Adrenal gland (tissue), 5 donors: ENCODE measurements around the gene TGFB2.

ENCODE experiments used
- POLR2A ChIP-seq, 2 donors: fragments of 450-650 bp; IDR thresholded peaks; one replicate each; pipeline ENCODE4 v1.6.1; 2017; ENCODE audit warnings: antibody characterized with exemption in 2 of 2, mild to moderate bottlenecking in 2 of 2, moderate library complexity in 1 of 2
- TF ChIP-seq, protein P1 (sequence below), 6 experiments: fragments of 450-650 bp in 4 of 6; fragments of 200-600 bp in 2 of 6; sonication (generic) in 1 of 6; IDR thresholded peaks; 1 replicate in 5 of 6; 2 replicates in 1 of 6; pipeline versions ENCODE4 v1.5.1 to v1.8.0; 2016 to 2021; ENCODE audit warnings: antibody characterized with exemption in 6 of 6, mild to moderate bottlenecking in 2 of 6, moderate library complexity in 1 of 6
- donor health status: DM: no; HTN: no; CAD: no.

DNA sequence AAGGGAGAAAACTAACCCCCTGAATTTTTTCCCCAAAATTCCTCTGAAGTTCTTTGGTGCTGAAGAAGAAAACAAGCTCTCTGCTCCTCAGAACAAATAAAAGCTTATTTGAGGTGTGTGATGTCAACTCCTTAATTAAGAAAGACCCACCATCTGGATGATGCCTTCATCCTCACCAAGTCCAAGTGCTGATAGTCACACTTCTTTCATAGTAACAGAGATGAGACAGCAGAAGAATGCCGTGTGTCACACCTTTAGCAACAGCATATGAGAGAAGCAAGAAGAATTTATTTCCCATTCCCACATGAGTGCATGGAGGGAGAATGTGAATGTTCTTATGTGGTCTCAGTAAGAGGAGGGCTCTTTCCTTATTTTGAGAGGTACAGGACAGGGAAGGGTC lies 91.2 kb downstream of the TGFB2 start:
- TF ChIP-seq, protein P1, sequence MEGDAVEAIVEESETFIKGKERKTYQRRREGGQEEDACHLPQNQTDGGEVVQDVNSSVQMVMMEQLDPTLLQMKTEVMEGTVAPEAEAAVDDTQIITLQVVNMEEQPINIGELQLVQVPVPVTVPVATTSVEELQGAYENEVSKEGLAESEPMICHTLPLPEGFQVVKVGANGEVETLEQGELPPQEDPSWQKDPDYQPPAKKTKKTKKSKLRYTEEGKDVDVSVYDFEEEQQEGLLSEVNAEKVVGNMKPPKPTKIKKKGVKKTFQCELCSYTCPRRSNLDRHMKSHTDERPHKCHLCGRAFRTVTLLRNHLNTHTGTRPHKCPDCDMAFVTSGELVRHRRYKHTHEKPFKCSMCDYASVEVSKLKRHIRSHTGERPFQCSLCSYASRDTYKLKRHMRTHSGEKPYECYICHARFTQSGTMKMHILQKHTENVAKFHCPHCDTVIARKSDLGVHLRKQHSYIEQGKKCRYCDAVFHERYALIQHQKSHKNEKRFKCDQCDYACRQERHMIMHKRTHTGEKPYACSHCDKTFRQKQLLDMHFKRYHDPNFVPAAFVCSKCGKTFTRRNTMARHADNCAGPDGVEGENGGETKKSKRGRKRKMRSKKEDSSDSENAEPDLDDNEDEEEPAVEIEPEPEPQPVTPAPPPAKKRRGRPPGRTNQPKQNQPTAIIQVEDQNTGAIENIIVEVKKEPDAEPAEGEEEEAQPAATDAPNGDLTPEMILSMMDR (IDR thresholded peaks at IDR 0.05): no peak
- no peak for TF ChIP-seq POLR2A (IDR thresholded peaks at IDR 0.05)
